Loucy (cell line): ENCODE measurements around the gene LRRC4.

Experiments used
- H2AFZ ChIP-seq: fragments of 200-600 bp; sonication (generic); 2 replicates; pipeline ENCODE4 v1.6.0; 2016; ENCODE audit warnings: antibody characterized with exemption, mild to moderate bottlenecking, low read length, moderate library complexity
- H3F3A ChIP-seq: fragments of 200-600 bp; 2 replicates; pipeline ENCODE4 v1.6.0; 2016; ENCODE audit warnings: antibody characterized with exemption, low read depth, mild to moderate bottlenecking
- H3K27me3 ChIP-seq: fragments of 200-600 bp; sonication (generic); 2 replicates; pipeline ENCODE4 v1.6.1; 2014; ENCODE audit warnings: low read length, mild to moderate bottlenecking; ENCODE audit not compliant: insufficient read depth, poor library complexity, severe bottlenecking
- H3K36me3 ChIP-seq: fragments of 200-600 bp; sonication (generic); 2 replicates; pipeline ENCODE4 v1.6.1; 2016; ENCODE audit warnings: low read length; ENCODE audit not compliant: insufficient read depth
- H3K4me1 ChIP-seq: fragments of 200-600 bp; sonication (generic); 2 replicates; pipeline ENCODE4 v1.5.1; 2014; ENCODE audit warnings: low read length, mild to moderate bottlenecking; ENCODE audit not compliant: insufficient read depth, poor library complexity, severe bottlenecking
- H3K4me2 ChIP-seq: fragments of 200-600 bp; sonication (generic); 2 replicates; pipeline ENCODE4 v1.6.0; 2014; ENCODE audit warnings: antibody characterized with exemption, low read length, low read depth, mild to moderate bottlenecking; ENCODE audit not compliant: poor library complexity, severe bottlenecking
- H3K4me3 ChIP-seq: fragments of 200-600 bp; sonication (generic); 2 replicates; pipeline ENCODE4 v1.5.1; 2014; ENCODE audit warnings: low read length, mild to moderate bottlenecking, mixed read lengths; ENCODE audit not compliant: poor library complexity, severe bottlenecking
- H3K79me2 ChIP-seq: fragments of 200-600 bp; sonication (generic); 2 replicates; pipeline ENCODE4 v1.6.1; 2014; ENCODE audit warnings: low read length; ENCODE audit not compliant: insufficient read depth
- H3K9ac ChIP-seq: fragments of 200-600 bp; sonication (generic); 2 replicates; pipeline ENCODE4 v1.6.0; 2014; ENCODE audit warnings: mild to moderate bottlenecking, low read depth, low read length, moderate library complexity; ENCODE audit not compliant: poor library complexity, severe bottlenecking
- H3K9me2 ChIP-seq: fragments of 200-600 bp; sonication (generic); replicated peaks from 2 replicates; pipeline ENCODE4 v1.6.1; 2016; ENCODE audit warnings: low read depth, low read length, mixed read lengths
- H3K9me3 ChIP-seq: fragments of 200-600 bp; sonication (generic); 2 replicates; pipeline ENCODE4 v1.6.1; 2014; ENCODE audit warnings: mild to moderate bottlenecking, antibody characterized with exemption, low read length, low read depth; ENCODE audit not compliant: insufficient read depth
- H4K20me1 ChIP-seq: fragments of 200-600 bp; sonication (generic); 2 replicates; pipeline ENCODE4 v1.6.0; 2014; ENCODE audit warnings: antibody characterized with exemption, low read length, mild to moderate bottlenecking; ENCODE audit not compliant: insufficient read depth, poor library complexity, severe bottlenecking
- EZH2phosphoT487 ChIP-seq: fragments of 200-600 bp; IDR thresholded peaks from 2 replicates; pipeline ENCODE4 v1.6.1; 2018; ENCODE audit warnings: antibody characterized with exemption, mild to moderate bottlenecking, moderate library complexity, borderline replicate concordance
- TF ChIP-seq, protein P1 (sequence below): fragments of 200-600 bp; sonication (generic); conservative IDR thresholded peaks from 2 replicates; pipeline ENCODE4 v1.5.1; 2014; ENCODE audit warnings: mild to moderate bottlenecking, antibody characterized with exemption, low read length

Gene LRRC4

GRCh38 chr7:128026551-128026950, 4.7 kb downstream of the LRRC4 start:
- Histone ChIP-seq H3K4me3 (no peak overlapping the region), H3K9me3 (no peaks in the 10 kb centered on the region)
- no peak for TF ChIP-seq EZH2phosphoT487
- TF ChIP-seq, protein P1, sequence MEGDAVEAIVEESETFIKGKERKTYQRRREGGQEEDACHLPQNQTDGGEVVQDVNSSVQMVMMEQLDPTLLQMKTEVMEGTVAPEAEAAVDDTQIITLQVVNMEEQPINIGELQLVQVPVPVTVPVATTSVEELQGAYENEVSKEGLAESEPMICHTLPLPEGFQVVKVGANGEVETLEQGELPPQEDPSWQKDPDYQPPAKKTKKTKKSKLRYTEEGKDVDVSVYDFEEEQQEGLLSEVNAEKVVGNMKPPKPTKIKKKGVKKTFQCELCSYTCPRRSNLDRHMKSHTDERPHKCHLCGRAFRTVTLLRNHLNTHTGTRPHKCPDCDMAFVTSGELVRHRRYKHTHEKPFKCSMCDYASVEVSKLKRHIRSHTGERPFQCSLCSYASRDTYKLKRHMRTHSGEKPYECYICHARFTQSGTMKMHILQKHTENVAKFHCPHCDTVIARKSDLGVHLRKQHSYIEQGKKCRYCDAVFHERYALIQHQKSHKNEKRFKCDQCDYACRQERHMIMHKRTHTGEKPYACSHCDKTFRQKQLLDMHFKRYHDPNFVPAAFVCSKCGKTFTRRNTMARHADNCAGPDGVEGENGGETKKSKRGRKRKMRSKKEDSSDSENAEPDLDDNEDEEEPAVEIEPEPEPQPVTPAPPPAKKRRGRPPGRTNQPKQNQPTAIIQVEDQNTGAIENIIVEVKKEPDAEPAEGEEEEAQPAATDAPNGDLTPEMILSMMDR: no peak

GRCh38 chr7:128025819-128026218, 5.4 kb downstream of the LRRC4 start:
- Histone ChIP-seq H3K9me2 (no peaks in the 10 kb centered on the region), H3F3A (no peaks in the 10 kb centered on the region), H3K9me3 (no peaks in the 10 kb centered on the region), H3K4me2 (no peak overlapping the region), H3K4me1 (peaks cover 9% of the 10 kb centered on the region), H3K36me3 (peaks cover 8% of the 10 kb centered on the region; the same call in 1 of the 2 replicates), H3K4me3 (no peak overlapping the region), H4K20me1 (no peaks in the 10 kb centered on the region), H3K79me2 (no peaks in the 10 kb centered on the region), H3K27me3 (no peaks in the 10 kb centered on the region), H3K9ac (no peak overlapping the region), H2AFZ (no peak overlapping the region)
- TF ChIP-seq, protein P1: no peak
- TF ChIP-seq EZH2phosphoT487: no peak

More at GRCh38 chr7:128026551-128026950, 4.7 kb downstream of the LRRC4 start:
- H3K36me3 ChIP-seq: peaks cover 7% of the 10 kb centered on the region; the same call in 1 of the 2 replicates
- no peaks in the 10 kb centered on the region for H3K9me2 ChIP-seq
- no peak overlapping the region for H2AFZ ChIP-seq
- no peak overlapping the region for H3K9ac ChIP-seq
- peaks cover 4% of the 10 kb centered on the region for H3K4me1 ChIP-seq
- H3K79me2 ChIP-seq: no peaks in the 10 kb centered on the region
- H3K4me2 ChIP-seq: no peak overlapping the region
- no peaks in the 10 kb centered on the region for H3K27me3 ChIP-seq
- H3F3A ChIP-seq: no peaks in the 10 kb centered on the region
- H4K20me1 ChIP-seq: no peaks in the 10 kb centered on the region

- Histone ChIP-seq H3K4me2 (no peak overlapping the region), H4K20me1 (no peaks in the 10 kb centered on the region)
Observed at GRCh38 chr7:128025380-128025779, 5.9 kb downstream of the LRRC4 start.

More at GRCh38 chr7:128025380-128025779, 5.9 kb downstream of the LRRC4 start:
- Histone ChIP-seq H3K4me3 (no peak overlapping the region), H3K36me3 (peaks cover 12% of the 10 kb centered on the region; the same call in 1 of the 2 replicates), H3K79me2 (no peaks in the 10 kb centered on the region), H3K9me3 (no peaks in the 10 kb centered on the region), H2AFZ (no peak overlapping the region), H3K9ac (no peak overlapping the region), H3K9me2 (no peaks in the 10 kb centered on the region), H3K27me3 (no peaks in the 10 kb centered on the region), H3K4me1 (peaks cover 9% of the 10 kb centered on the region), H3F3A (no peaks in the 10 kb centered on the region)
- TF ChIP-seq EZH2phosphoT487: no peak
- TF ChIP-seq, protein P1: no peak
